ENCODE measurements around the gene KRTAP9-9.
"Not testable (repeated sequence)": the region's sequence is repeated elsewhere in the genome, so short reads cannot be mapped to it uniquely, and the experiment has no call there.

KRTAP9-9 gene

GRCh38 chr17:41237116-41237515 lies 18.1 kb upstream of the KRTAP9-9 start:
- not testable (repeated sequence) for H3K4me1 ChIP-seq (ENCODE audit: control insufficient read depth, insufficient read depth, low read length); H3K27me3 ChIP-seq (ENCODE audit: control insufficient read depth, insufficient read depth, low read length); H3K4me3 ChIP-seq (ENCODE audit: low read depth, low read length)

GRCh38 chr17:41237949-41238437 lies 17.2 kb upstream of the KRTAP9-9 start, which contains the start of gene KRTAP9-8:
TSS of gene KRTAP9-8 (plus strand) at chr17:41237999. CDS start at chr17:41238052, 53 bp downstream.
- H3K4me3 ChIP-seq (ENCODE audit: low read depth, low read length); H3K9ac ChIP-seq (ENCODE audit: low read depth, low read length); H3K27ac ChIP-seq (ENCODE audit: low read depth, low read length); H3K36me3 ChIP-seq (ENCODE audit: control insufficient read depth, insufficient read depth, low read length); H3K27me3 ChIP-seq (ENCODE audit: control insufficient read depth, insufficient read depth, low read length); H3K4me1 ChIP-seq (ENCODE audit: control insufficient read depth, insufficient read depth, low read length): not testable (repeated sequence)
- peaks cover 12% of the 10 kb centered on the region for H3K9me3 ChIP-seq (ENCODE audit: control insufficient read depth, insufficient read depth, low read length)

More at GRCh38 chr17:41237116-41237515, 18.1 kb upstream of the KRTAP9-9 start:
- not testable (repeated sequence) for H3K36me3 ChIP-seq (ENCODE audit: control insufficient read depth, insufficient read depth, low read length); H3K9ac ChIP-seq (ENCODE audit: low read depth, low read length); H3K27ac ChIP-seq (ENCODE audit: low read depth, low read length)
- peaks cover 12% of the 10 kb centered on the region for H3K9me3 ChIP-seq (ENCODE audit: control insufficient read depth, insufficient read depth, low read length)

- H3K9me3 ChIP-seq (ENCODE audit: control insufficient read depth, insufficient read depth, low read length); H3K27ac ChIP-seq (ENCODE audit: low read depth, low read length); H3K4me3 ChIP-seq (ENCODE audit: low read depth, low read length); H3K36me3 ChIP-seq (ENCODE audit: control insufficient read depth, insufficient read depth, low read length); H3K4me1 ChIP-seq (ENCODE audit: control insufficient read depth, insufficient read depth, low read length); H3K9ac ChIP-seq (ENCODE audit: low read depth, low read length); H3K27me3 ChIP-seq (ENCODE audit: control insufficient read depth, insufficient read depth, low read length): not testable (repeated sequence)
Observed at GRCh38 chr17:41246995-41247787, 8.0 kb upstream of the KRTAP9-9 start.

GRCh38 chr17:41249637-41250240 lies 5.4 kb upstream of the KRTAP9-9 start, which contains the start of gene KRTAP9-4:
TSS of gene KRTAP9-4 (plus strand) at chr17:41249687. CDS start at chr17:41249721, 34 bp downstream.
- H3K4me1 ChIP-seq (ENCODE audit: control insufficient read depth, insufficient read depth, low read length); H3K9me3 ChIP-seq (ENCODE audit: control insufficient read depth, insufficient read depth, low read length); H3K4me3 ChIP-seq (ENCODE audit: low read depth, low read length); H3K27ac ChIP-seq (ENCODE audit: low read depth, low read length); H3K36me3 ChIP-seq (ENCODE audit: control insufficient read depth, insufficient read depth, low read length); H3K27me3 ChIP-seq (ENCODE audit: control insufficient read depth, insufficient read depth, low read length); H3K9ac ChIP-seq (ENCODE audit: low read depth, low read length): not testable (repeated sequence)

- Histone ChIP-seq H3K9me3 (ENCODE audit: control insufficient read depth, insufficient read depth, low read length) (no peaks in the 10 kb centered on the region), H3K36me3 (ENCODE audit: control insufficient read depth, insufficient read depth, low read length) (no peaks in the 10 kb centered on the region), H3K27me3 (ENCODE audit: control insufficient read depth, insufficient read depth, low read length) (no peaks in the 10 kb centered on the region), H3K4me3 (ENCODE audit: low read depth, low read length) (no peak overlapping the region), H3K4me1 (ENCODE audit: control insufficient read depth, insufficient read depth, low read length) (no peaks in the 10 kb centered on the region), H3K27ac (ENCODE audit: low read depth, low read length) (no peak overlapping the region), H3K9ac (ENCODE audit: low read depth, low read length) (no peak overlapping the region)
Observed at GRCh38 chr17:41251261-41251660, 3.9 kb upstream of the KRTAP9-9 start.

- no peaks in the 10 kb centered on the region for H3K27me3 ChIP-seq (ENCODE audit: control insufficient read depth, insufficient read depth, low read length)
- H3K4me1 ChIP-seq (ENCODE audit: control insufficient read depth, insufficient read depth, low read length) = no peaks in the 10 kb centered on the region
- H3K9me3 ChIP-seq (ENCODE audit: control insufficient read depth, insufficient read depth, low read length) = no peaks in the 10 kb centered on the region
- H3K9ac ChIP-seq (ENCODE audit: low read depth, low read length) = no peak overlapping the region
- no peak overlapping the region for H3K4me3 ChIP-seq (ENCODE audit: low read depth, low read length)
- H3K36me3 ChIP-seq (ENCODE audit: control insufficient read depth, insufficient read depth, low read length) = no peaks in the 10 kb centered on the region
- no peak overlapping the region for H3K27ac ChIP-seq (ENCODE audit: low read depth, low read length)
Observed at GRCh38 chr17:41254861-41255260, 323 bp upstream of the KRTAP9-9 start.

- Histone ChIP-seq H3K4me3 (ENCODE audit: low read depth, low read length) (no peak overlapping the region), H3K4me1 (ENCODE audit: control insufficient read depth, insufficient read depth, low read length) (no peaks in the 10 kb centered on the region), H3K36me3 (ENCODE audit: control insufficient read depth, insufficient read depth, low read length) (no peaks in the 10 kb centered on the region), H3K27me3 (ENCODE audit: control insufficient read depth, insufficient read depth, low read length) (no peaks in the 10 kb centered on the region), H3K9ac (ENCODE audit: low read depth, low read length) (no peak overlapping the region), H3K9me3 (ENCODE audit: control insufficient read depth, insufficient read depth, low read length) (no peaks in the 10 kb centered on the region), H3K27ac (ENCODE audit: low read depth, low read length) (no peak overlapping the region)
Observed at GRCh38 chr17:41256291-41256685, 1.1 kb downstream of the KRTAP9-9 start.

- Histone ChIP-seq H3K9ac (ENCODE audit: low read depth, low read length) (no peak overlapping the region), H3K27ac (ENCODE audit: low read depth, low read length) (no peak overlapping the region), H3K9me3 (ENCODE audit: control insufficient read depth, insufficient read depth, low read length) (no peaks in the 10 kb centered on the region), H3K27me3 (ENCODE audit: control insufficient read depth, insufficient read depth, low read length) (no peaks in the 10 kb centered on the region), H3K36me3 (ENCODE audit: control insufficient read depth, insufficient read depth, low read length) (no peaks in the 10 kb centered on the region), H3K4me3 (ENCODE audit: low read depth, low read length) (no peak overlapping the region), H3K4me1 (ENCODE audit: control insufficient read depth, insufficient read depth, low read length) (no peaks in the 10 kb centered on the region)
Observed at GRCh38 chr17:41258406-41258805, 3.2 kb downstream of the KRTAP9-9 start.

- no peaks in the 10 kb centered on the region for H3K4me1 ChIP-seq (ENCODE audit: control insufficient read depth, insufficient read depth, low read length)
- no peak overlapping the region for H3K27ac ChIP-seq (ENCODE audit: low read depth, low read length)
- H3K4me3 ChIP-seq (ENCODE audit: low read depth, low read length) = no peak overlapping the region
- no peaks in the 10 kb centered on the region for H3K9me3 ChIP-seq (ENCODE audit: control insufficient read depth, insufficient read depth, low read length)
- H3K27me3 ChIP-seq (ENCODE audit: control insufficient read depth, insufficient read depth, low read length) = no peaks in the 10 kb centered on the region
- H3K9ac ChIP-seq (ENCODE audit: low read depth, low read length) = no peak overlapping the region
- no peaks in the 10 kb centered on the region for H3K36me3 ChIP-seq (ENCODE audit: control insufficient read depth, insufficient read depth, low read length)
Observed at GRCh38 chr17:41263212-41263611, 8.0 kb downstream of the KRTAP9-9 start.

GRCh38 chr17:41264599-41264998 lies 9.4 kb downstream of the KRTAP9-9 start:
- no peak overlapping the region for H3K27ac ChIP-seq (ENCODE audit: low read depth, low read length)
- H3K4me3 ChIP-seq (ENCODE audit: low read depth, low read length) = no peak overlapping the region
- no peak overlapping the region for H3K9ac ChIP-seq (ENCODE audit: low read depth, low read length)
- no peaks in the 10 kb centered on the region for H3K4me1 ChIP-seq (ENCODE audit: control insufficient read depth, insufficient read depth, low read length)
- no peaks in the 10 kb centered on the region for H3K27me3 ChIP-seq (ENCODE audit: control insufficient read depth, insufficient read depth, low read length)
- no peaks in the 10 kb centered on the region for H3K9me3 ChIP-seq (ENCODE audit: control insufficient read depth, insufficient read depth, low read length)
- H3K36me3 ChIP-seq (ENCODE audit: control insufficient read depth, insufficient read depth, low read length) = no peaks in the 10 kb centered on the region

- no peaks in the 10 kb centered on the region for H3K36me3 ChIP-seq (ENCODE audit: control insufficient read depth, insufficient read depth, low read length)
- no peak within 1 kb of the TSS for H3K27ac ChIP-seq (ENCODE audit: low read depth, low read length)
- no peaks in the 10 kb centered on the region for H3K27me3 ChIP-seq (ENCODE audit: control insufficient read depth, insufficient read depth, low read length)
- H3K4me3 ChIP-seq (ENCODE audit: low read depth, low read length) = no peak within 1 kb of the TSS
- H3K4me1 ChIP-seq (ENCODE audit: control insufficient read depth, insufficient read depth, low read length) = no peaks in the 10 kb centered on the region
- no peak within 1 kb of the TSS for H3K9ac ChIP-seq (ENCODE audit: low read depth, low read length)
- no peaks in the 10 kb centered on the region for H3K9me3 ChIP-seq (ENCODE audit: control insufficient read depth, insufficient read depth, low read length)
Observed at GRCh38 chr17:41265078-41265477, 9.9 kb downstream of the KRTAP9-9 start, which contains the start of gene KRTAP9-6. TSS of gene KRTAP9-6 (plus strand) at chr17:41265378. CDS start at chr17:41265378, 0 bp downstream.
